HG02973 (cell line): ENCODE data around the gene TELO2.

Experiments
- ATAC-seq: cut with Tn5 transposase; IDR thresholded peaks from one replicate; pipeline ENCODE4 v1.9.1; 2021; ENCODE audit warnings: moderate library complexity; ENCODE audit not compliant: unreplicated experiment

Gene TELO2

DNA sequence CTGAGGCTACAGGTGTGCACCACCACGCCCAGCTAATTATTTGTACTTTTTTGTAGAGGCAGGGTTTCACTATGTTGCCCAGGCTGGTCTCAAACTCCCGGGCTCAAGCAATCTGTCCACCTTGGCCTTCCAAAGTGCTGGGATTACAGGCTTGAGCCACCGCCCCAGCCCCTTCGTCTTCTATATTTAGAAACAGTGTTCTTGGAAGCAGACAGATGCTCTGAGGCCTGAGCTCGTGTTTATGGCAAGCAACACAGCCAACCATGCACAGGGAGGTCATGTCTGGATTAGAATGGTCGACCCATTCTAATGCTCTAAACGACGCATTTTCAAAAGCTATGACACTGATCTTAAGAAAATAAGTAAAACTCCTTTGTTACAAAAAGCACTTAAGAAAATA, 56.9 kb downstream of the TELO2 start:
- ATAC-seq = no peak

DNA sequence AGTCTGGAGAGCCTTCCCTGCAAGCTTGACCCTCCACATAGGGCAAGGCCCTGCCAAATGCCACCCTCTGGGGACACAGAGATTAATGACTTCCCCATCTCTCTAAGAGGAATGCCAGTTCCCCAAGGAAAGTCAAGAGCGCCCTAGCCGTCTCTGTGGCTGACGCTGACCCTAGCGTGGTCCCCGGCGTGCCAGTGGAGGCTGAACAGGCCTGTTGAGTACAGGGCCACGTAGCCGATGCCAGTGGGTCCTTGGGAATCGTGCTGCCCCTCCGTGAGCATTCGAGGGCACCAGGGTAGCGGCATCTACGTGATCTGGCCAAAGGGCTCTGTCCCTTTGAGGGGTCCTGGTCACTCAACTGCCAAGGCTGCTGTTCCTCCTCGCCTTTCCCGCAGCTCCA, 57.5 kb downstream of the TELO2 start:
- no peak for ATAC-seq

DNA sequence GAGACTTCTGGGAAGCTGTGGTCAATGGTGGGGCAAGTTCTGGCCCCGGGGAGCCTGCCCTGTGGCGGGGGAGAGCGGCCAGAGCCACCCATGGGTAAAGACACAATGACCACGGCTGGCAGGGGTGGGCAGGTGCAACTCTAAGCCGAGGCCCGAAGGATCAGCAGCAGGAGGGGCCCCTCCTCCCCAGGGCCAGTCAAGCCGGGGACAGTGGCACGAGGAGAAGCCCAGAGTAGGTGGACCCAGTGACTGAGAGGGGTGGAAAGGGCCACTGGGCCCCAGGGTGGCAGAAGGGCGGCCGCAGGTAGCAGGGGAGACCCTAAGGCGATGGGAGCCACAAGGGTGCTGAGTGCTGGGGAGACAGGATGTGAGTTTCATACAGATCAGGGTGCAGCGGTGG, 58.0 kb downstream of the TELO2 start:
- ATAC-seq = no peak

DNA sequence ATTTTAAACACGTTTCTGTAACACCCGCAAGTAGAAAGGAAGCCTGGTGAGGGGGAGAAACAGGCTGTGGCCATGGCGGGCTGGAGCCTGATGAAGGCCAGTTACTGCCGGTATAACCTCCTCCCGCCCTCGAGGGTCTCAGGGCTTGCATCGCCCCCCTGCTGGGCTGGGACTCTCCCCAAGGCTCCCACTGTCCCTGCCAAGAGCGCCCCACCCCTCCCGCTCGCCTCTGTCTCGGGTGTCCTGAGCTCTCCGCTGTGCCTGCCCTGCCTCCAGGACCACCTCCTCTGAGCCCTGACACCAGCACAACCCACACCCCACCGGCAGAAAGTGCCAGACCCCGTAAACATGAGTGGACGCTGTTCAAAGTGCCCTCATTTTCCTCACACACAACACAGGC, 59.0 kb downstream of the TELO2 start:
- no peak for ATAC-seq

DNA sequence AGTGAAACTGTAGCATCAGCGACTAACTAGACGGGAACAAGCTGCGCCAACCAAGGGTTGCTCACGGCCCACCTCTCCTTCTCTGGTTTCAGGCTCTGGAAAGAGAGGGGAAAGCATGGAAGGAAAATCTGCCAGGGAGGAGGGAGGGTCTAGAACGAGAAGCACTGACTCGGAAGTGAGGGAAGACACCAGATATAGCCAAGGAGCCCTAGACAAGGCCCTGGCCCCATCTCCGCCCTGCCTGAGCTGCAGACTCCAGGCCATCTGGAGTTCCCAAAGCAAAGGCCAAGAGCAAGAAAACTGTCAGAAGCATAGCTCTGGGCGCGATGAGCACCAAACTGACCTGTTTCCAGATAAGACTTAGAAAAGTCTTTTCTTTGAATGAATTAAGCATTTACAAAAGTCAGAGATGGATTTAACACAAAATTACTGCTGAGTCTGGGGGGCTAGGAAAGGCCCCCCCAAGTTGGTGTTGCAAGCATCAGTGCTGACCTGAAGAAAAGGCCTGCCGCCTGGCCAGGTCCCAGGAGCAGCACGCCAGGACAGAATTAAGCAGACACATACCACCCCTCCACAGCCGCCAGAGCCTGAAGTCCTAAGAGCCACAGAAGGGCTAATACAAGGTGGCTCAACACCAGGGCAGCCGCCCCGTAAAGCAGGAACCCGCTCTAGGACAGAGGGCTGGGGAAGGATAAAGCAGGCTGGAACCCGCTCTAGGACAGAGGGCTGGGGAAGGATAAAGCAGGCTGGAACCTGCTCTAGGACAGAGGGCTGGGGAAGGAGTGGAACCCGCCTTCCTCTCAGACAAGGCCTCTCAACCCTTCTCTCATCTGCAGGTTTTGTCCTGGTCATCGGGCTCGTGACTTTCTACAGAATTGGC, 61.0 kb downstream of the TELO2 start:
- no peak for ATAC-seq

DNA sequence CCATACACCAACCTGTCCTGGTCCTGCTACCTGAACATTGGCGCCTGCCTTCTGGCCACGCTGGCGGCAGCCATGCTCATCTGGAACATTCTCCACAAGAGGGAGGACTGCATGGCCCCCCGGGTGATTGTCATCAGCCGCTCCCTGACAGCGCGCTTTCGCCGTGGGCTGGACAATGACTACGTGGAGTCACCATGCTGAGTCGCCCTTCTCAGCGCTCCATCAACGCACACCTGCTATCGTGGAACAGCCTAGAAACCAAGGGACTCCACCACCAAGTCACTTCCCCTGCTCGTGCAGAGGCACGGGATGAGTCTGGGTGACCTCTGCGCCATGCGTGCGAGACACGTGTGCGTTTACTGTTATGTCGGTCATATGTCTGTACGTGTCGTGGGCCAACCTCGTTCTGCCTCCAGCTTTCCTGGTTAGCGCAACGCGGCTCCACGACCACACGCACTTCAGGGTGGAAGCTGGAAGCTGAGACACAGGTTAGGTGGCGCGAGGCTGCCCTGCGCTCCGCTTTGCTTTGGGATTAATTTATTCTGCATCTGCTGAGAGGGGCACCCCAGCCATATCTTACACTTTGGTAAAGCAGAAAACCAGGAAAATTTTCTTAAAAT, 61.8 kb downstream of the TELO2 start:
- no peak for ATAC-seq

DNA sequence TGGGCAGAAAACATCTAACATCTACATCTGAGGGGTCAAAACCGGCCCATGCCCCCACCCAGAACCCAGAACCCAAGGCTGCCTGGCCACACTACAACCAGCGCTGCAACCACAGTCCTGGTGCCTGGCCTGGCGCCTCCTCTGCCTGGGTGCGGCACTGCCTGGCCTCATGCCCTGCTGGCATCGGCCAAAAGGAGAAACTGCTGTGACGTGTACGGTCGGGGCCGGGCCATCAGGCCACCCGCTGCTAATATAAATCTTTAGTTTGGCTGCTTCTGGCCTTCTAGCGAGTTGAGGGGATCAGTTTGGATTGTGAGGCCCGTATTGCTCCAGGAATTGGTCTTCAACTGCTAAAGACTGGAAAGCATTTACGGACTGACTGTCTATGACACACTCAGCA, 63.1 kb downstream of the TELO2 start:
- no peak for ATAC-seq

DNA sequence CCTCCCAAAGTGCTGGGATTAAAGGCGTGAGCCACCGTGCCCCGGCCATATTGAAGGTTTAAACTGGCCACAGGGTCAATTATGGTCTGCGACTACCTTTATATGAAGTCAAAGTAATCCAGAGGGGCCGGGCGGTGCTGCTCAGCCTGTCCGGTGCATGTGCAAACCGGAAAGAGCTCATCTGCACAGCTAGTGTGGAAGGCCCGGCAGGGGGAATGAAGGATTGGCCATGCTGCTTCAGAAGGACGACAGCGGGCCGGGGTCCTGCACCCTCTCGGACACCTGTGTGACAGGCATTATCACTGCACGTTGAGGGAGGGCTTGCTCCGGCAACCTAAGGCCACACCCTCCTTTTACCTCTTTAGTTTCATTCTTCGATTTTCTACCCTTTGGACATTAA, 63.9 kb downstream of the TELO2 start:
- no peak for ATAC-seq

DNA sequence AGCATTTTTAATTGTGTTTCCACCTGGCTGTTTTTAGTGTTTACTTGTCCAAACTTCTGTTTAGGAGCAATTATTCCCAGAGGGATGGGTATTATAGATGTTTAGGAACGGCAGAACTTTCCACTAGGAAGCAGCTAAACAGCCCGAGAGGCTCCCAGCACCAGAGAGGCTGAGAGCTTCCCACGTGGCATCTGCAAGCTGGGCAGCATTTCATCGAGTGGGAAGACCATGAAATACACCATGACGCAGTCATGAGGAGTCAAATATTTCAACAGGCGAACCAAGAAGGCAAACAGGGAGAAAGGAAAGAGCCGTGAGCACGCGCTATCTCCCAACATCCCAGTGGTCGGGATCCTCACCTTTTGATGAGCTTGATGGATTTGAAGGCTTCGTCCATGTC, 64.4 kb downstream of the TELO2 start:
- ATAC-seq = no peak

DNA sequence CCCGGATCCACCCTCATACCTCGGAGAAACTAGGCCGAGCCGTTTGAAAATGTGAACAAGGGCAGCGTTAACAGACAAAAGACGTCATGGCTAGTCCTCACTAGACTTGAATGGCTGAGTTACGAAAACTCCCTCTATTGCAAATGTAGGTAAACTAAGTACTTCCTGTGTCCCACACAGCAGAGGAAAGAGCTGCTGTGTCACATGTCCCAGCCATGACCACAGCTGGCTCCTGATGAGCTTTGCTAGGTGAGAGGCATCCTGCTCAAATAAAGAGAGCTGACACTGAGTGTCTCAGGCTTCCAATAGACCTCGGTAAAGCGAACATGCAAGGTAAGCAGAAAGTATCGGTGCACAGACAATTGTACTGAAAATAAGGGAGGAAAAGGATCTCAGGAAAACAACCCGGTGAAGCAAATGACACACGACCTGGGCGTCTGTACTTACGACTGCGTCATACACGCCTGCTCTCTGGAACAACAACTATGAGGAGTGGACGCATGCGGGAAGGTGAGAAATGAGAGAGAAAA, 66.4 kb downstream of the TELO2 start:
- no peak for ATAC-seq
